Activated T-helper 17 cell treated with anti-CD3 and anti-CD28 coated beads, Interleukin-2, amount 50 U/mL, for 72 hours (primary cell): ENCODE data around the gene GRM4. TPM values are rescaled to one million over a fixed set of nuclear protein-coding genes. Genes with fewer than 3 reads are reported as not detected.

Experiments
- ATAC-seq: fragments of 150-1000 bp; cut with Tn5 transposase; replicated peaks from 2 replicates; pipeline ENCODE4 v1.10.0; 2021; ENCODE audit warnings: mild to moderate bottlenecking, moderate library complexity
- H3K27ac Mint-ChIP-seq: one replicate; pipeline ENCODE4 v1.8.0; 2022; ENCODE audit warnings: mixed read lengths
- H3K27me3 Mint-ChIP-seq: one replicate; pipeline ENCODE4 v1.8.0; 2022; ENCODE audit warnings: mixed read lengths
- H3K36me3 Mint-ChIP-seq: one replicate; pipeline ENCODE4 v1.8.0; 2022; ENCODE audit warnings: low read depth, mild to moderate bottlenecking, mixed read lengths
- H3K4me1 Mint-ChIP-seq: one replicate; pipeline ENCODE4 v1.8.0; 2022; ENCODE audit warnings: mixed read lengths
- H3K4me3 Mint-ChIP-seq: one replicate; pipeline ENCODE4 v1.8.0; 2022; ENCODE audit warnings: mild to moderate bottlenecking, mixed read lengths
- H3K9me3 Mint-ChIP-seq: one replicate; pipeline ENCODE4 v1.8.0; 2022; ENCODE audit warnings: mixed read lengths
- total RNA-seq, 2 donors: library from RNA; stranded (reverse); gene quantifications; one replicate each; pipeline ENCODE4 v1.2.3, GENCODE V29; 2022

Gene GRM4
- total RNA-seq, 2 donors from 2014 or later: not detected

- ATAC-seq: no peak
- Mint-ChIP-seq H3K4me3 (no peak overlapping the region), H3K27me3 (peaks cover 36% of the 10 kb centered on the region), H3K36me3 (no peaks in the 10 kb centered on the region), H3K9me3 (no peaks in the 10 kb centered on the region), H3K4me1 (no peaks in the 10 kb centered on the region), H3K27ac (no peak overlapping the region)
These were observed 32.4 kb downstream of the GRM4 start for GRCh38 chr6:34113532-34113931.

DNA sequence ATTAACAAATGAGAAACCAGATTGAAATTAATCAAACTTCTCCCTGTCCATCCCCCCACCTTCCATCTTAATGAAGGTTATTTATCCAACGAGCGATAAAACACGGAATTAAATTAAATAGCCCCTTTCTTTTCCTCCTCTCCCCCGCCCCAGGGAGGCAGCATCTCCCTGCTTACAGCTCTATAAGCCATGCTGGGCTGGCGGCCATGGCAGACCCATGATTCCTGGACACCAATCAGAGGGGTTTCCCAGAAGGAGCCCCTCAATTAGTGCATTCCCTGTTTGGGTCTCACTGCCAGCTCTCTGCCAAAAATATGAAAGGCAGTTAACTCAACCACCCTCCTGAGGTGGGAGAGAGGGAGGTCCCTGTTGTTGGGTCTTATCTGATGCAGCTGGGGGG is 33.8 kb downstream of the GRM4 start:
- H3K4me1 Mint-ChIP-seq: no peaks in the 10 kb centered on the region
- H3K27ac Mint-ChIP-seq: no peak overlapping the region
- peaks cover 38% of the 10 kb centered on the region for H3K27me3 Mint-ChIP-seq

DNA sequence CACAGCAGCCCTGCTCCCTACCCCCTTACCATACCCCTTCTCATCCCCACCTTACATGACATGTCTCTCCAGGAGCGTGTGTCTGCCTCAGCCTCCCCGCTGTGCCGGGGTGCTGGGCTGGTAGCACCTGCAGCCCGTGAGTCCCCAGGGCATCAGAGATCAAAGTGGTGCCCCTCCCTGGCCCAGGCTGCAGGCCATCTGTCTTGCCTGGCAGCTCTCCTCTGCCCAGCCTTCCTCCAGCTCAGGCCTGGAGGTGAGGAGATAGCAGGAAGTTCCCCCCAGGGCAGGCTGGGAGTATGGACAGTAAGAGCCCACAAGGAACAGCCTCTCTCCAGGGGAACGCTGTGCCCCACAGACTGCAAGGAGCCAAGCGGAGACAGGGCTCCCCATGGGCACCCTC is 35.3 kb downstream of the GRM4 start:
- Mint-ChIP-seq H3K27ac (no peak overlapping the region), H3K4me3 (no peak overlapping the region), H3K9me3 (no peaks in the 10 kb centered on the region), H3K36me3 (no peaks in the 10 kb centered on the region), H3K27me3 (peaks cover 35% of the 10 kb centered on the region), H3K4me1 (no peaks in the 10 kb centered on the region)
- no peak for ATAC-seq

More for the DNA sequence above, 33.8 kb downstream of the GRM4 start:
- H3K36me3 Mint-ChIP-seq: no peaks in the 10 kb centered on the region
- ATAC-seq: no peak
- H3K4me3 Mint-ChIP-seq: no peak overlapping the region
- H3K9me3 Mint-ChIP-seq: no peaks in the 10 kb centered on the region

- ATAC-seq: no peak
- H3K9me3 Mint-ChIP-seq: no peaks in the 10 kb centered on the region
- H3K36me3 Mint-ChIP-seq: no peaks in the 10 kb centered on the region
- no peaks in the 10 kb centered on the region for H3K4me1 Mint-ChIP-seq
- peaks cover 26% of the 10 kb centered on the region for H3K27me3 Mint-ChIP-seq
- no peak overlapping the region for H3K4me3 Mint-ChIP-seq
- no peak overlapping the region for H3K27ac Mint-ChIP-seq
These were observed 37.7 kb downstream of the GRM4 start for GRCh38 chr6:34108176-34108575.

- no peak overlapping the region for H3K4me3 Mint-ChIP-seq
- no peaks in the 10 kb centered on the region for H3K36me3 Mint-ChIP-seq
- no peak for ATAC-seq
- H3K27me3 Mint-ChIP-seq: peaks cover 20% of the 10 kb centered on the region
- no peaks in the 10 kb centered on the region for H3K4me1 Mint-ChIP-seq
- H3K9me3 Mint-ChIP-seq: no peaks in the 10 kb centered on the region
- no peak overlapping the region for H3K27ac Mint-ChIP-seq
These were observed 39.0 kb downstream of the GRM4 start for GRCh38 chr6:34106900-34107299.

GRCh38 chr6:34106421-34106820 is 39.5 kb downstream of the GRM4 start:
- no peaks in the 10 kb centered on the region for H3K9me3 Mint-ChIP-seq
- no peaks in the 10 kb centered on the region for H3K4me1 Mint-ChIP-seq
- H3K36me3 Mint-ChIP-seq: no peaks in the 10 kb centered on the region
- H3K27ac Mint-ChIP-seq: no peak overlapping the region
- H3K4me3 Mint-ChIP-seq: no peak overlapping the region
- no peak for ATAC-seq
- peaks cover 20% of the 10 kb centered on the region for H3K27me3 Mint-ChIP-seq

DNA sequence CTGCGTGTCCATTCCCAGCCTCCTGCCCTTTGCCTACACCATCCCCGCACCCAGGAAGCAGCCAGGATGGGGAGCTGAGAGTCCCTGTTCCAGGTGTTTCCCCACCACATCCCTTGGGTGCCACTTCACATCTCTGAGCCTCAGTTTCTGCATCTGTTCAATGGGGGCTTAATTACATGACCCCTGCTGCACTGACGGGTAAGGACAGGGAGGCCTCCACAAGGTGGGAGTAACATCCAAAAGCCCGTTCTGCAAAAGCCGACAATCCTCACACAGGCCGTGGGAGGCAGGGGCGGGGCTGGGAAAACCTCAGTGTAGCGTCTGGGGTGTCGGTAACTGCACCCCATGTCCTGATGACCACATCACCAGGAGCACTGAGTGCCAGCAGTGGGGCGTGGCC is 41.3 kb downstream of the GRM4 start:
- no peaks in the 10 kb centered on the region for H3K36me3 Mint-ChIP-seq
- H3K9me3 Mint-ChIP-seq: no peaks in the 10 kb centered on the region
- peaks cover 16% of the 10 kb centered on the region for H3K27me3 Mint-ChIP-seq
- no peaks in the 10 kb centered on the region for H3K4me1 Mint-ChIP-seq
- no peak overlapping the region for H3K27ac Mint-ChIP-seq
- ATAC-seq: no peak
- no peak overlapping the region for H3K4me3 Mint-ChIP-seq

DNA sequence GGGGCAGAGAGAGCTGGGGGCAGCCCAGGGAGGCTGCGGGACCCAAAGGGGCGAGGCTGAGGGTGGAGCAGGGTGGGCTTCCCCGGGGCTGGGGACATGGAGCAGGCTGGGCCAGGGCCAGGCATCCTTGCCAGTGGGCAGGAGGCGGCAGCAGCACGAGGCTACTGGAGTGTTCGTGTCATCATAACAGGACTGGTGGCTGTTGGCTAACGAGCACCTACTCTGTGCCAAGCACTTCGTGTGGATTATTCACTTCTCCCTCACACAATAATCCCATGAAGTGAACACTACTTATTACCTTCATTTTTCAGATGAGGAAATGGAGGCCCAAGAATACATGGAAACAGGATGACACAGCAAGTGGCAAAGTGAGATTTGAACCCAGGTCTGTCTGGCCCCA is 41.7 kb downstream of the GRM4 start:
- no peak overlapping the region for H3K4me3 Mint-ChIP-seq
- peaks cover 15% of the 10 kb centered on the region for H3K27me3 Mint-ChIP-seq
- no peaks in the 10 kb centered on the region for H3K4me1 Mint-ChIP-seq
- no peaks in the 10 kb centered on the region for H3K36me3 Mint-ChIP-seq
- ATAC-seq: no peak
- no peaks in the 10 kb centered on the region for H3K9me3 Mint-ChIP-seq
- no peak overlapping the region for H3K27ac Mint-ChIP-seq

DNA sequence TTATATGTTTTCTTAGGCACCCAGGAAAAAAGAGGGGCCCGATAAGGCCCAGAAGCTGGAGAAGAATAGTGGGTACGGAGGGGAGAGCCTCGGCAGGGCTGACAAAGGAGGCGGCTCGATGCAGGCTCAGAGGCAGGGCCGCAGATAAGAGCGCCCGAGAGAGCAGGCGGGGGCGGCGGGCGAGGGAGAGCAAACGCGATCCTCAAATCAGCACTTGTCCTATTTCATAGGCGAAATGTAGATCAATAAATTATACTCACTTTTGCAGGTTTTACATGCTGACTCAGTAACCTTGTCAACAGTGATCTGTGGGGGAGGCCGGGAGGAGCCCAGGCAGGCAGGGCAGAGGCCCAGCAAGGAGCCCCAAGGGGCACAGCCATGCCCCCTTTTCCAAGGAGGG is 42.6 kb downstream of the GRM4 start:
- Mint-ChIP-seq H3K27ac (no peak overlapping the region), H3K9me3 (no peaks in the 10 kb centered on the region), H3K4me3 (no peak overlapping the region), H3K36me3 (no peaks in the 10 kb centered on the region), H3K4me1 (no peaks in the 10 kb centered on the region), H3K27me3 (peaks cover 15% of the 10 kb centered on the region)
- ATAC-seq: no peak

DNA sequence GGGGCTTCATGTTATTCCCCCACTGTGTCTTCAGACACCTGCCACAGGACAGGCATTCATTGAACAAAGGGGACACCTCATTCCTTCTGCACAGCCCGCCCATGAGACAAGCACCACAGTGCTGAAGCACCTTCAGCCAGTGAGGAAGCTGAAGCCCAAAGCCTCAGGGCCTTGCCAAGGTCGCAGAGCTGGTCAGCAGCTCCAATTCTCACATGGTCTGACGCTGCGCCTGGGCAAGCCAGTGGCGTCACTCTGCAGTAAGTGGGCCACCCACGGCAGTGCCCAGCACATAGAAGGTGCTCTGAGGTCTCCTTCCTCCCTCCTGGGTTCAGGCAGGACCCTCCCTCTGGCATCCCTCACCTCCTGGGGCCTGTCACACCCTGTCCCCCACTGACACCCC is 43.2 kb downstream of the GRM4 start:
- ATAC-seq: no peak
- H3K27me3 Mint-ChIP-seq: peaks cover 15% of the 10 kb centered on the region
- H3K9me3 Mint-ChIP-seq: no peaks in the 10 kb centered on the region
- no peaks in the 10 kb centered on the region for H3K36me3 Mint-ChIP-seq
- no peaks in the 10 kb centered on the region for H3K4me1 Mint-ChIP-seq
- H3K27ac Mint-ChIP-seq: no peak overlapping the region
- no peak overlapping the region for H3K4me3 Mint-ChIP-seq

GRCh38 chr6:34102099-34102656 is 43.7 kb downstream of the GRM4 start:
- no peaks in the 10 kb centered on the region for H3K4me1 Mint-ChIP-seq
- H3K27me3 Mint-ChIP-seq: peaks cover 13% of the 10 kb centered on the region
- H3K9me3 Mint-ChIP-seq: no peaks in the 10 kb centered on the region
- no peak for ATAC-seq
- H3K27ac Mint-ChIP-seq: no peak overlapping the region
- H3K4me3 Mint-ChIP-seq: no peak overlapping the region
- no peaks in the 10 kb centered on the region for H3K36me3 Mint-ChIP-seq

DNA sequence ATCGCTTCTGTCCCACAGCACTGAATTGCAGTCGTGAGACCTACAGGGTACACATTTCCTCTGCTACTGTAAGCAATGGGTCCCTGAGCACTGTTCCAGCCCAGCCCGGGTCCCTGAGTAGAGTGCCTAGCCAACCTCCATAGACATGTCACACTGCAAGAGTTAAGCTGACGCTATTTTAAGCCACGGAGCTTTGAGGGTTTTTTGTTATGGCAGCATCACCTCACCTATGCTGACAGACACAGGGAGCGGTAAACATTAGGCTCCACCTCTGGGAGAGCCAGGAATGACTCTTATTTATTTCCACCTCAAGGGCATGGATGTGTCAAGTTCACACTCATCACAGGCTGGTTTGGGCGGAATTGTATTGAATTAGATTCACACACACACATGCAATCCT is 45.1 kb downstream of the GRM4 start:
- Mint-ChIP-seq H3K4me3 (no peak overlapping the region), H3K9me3 (no peaks in the 10 kb centered on the region), H3K27ac (no peak overlapping the region), H3K4me1 (no peaks in the 10 kb centered on the region), H3K36me3 (no peaks in the 10 kb centered on the region), H3K27me3 (peaks cover 23% of the 10 kb centered on the region)
- no peak for ATAC-seq

DNA sequence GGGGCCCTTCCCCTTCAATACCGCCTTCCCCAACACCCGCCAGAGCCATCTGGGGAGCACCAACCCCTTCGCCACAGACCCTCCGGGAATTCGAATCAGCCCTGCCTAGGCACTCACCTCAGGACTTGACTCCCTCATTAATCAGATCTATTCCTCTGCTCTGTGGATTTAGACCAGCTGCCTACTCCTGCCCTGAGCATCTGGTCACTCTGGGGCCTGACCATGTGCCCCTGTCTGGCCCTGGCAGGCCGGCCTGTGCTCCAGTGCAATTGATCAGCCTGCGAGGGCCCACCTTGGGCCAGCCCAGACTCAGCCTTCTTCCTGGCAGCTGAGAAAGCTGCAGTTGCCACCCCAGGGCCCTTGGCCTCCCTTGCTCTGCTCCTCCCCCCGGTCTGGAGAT is 46.0 kb downstream of the GRM4 start:
- H3K9me3 Mint-ChIP-seq: no peaks in the 10 kb centered on the region
- H3K36me3 Mint-ChIP-seq: no peaks in the 10 kb centered on the region
- no peak for ATAC-seq
- peaks cover 27% of the 10 kb centered on the region for H3K27me3 Mint-ChIP-seq
- H3K4me3 Mint-ChIP-seq: no peak overlapping the region
- no peaks in the 10 kb centered on the region for H3K4me1 Mint-ChIP-seq
- H3K27ac Mint-ChIP-seq: no peak overlapping the region

DNA sequence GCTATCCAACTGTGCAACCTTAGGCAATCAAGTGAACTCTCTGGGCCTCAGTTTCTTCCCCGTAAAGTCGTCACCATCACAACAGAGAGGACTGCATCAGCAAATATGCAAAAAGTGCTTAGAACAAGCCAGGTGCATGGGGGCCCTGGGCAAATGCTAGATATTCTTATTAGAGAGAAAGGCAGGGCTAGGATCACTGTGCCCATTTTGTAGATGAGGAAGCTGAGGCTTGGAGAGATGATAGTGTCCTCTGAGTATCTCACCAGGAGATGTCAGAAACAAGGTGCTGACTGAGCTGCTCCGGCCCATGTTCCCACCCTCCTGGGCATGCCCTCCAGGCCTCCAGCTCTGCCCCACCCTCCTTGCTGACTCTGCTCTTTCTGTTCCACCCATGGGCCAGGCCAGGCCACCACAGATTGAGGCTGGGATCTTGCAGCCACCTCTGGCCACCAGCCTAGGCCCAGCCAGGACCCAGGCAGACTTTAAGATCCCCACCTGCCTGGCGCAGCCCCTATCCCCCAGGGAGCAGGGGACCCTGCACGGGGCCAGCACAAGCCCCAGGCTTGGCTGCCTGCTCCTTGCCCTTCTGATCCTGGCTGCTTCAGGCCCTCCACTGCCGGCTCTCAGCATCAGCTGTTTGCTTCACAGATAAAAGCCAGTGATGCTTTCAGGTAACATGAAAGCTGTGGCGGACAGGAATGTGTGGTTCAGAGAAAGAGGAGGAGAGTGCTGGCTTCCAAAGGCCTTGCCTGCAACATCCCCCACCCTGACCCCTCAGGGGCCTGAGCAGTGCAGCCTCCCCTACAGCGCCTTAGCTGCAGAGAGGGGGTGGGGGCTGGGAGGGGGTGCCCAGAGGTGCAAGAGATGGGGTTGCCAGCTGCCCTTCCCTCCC is 47.6 kb downstream of the GRM4 start:
- Mint-ChIP-seq H3K4me1 (no peaks in the 10 kb centered on the region), H3K27ac (no peak overlapping the region), H3K9me3 (no peaks in the 10 kb centered on the region), H3K36me3 (no peaks in the 10 kb centered on the region), H3K4me3 (no peak overlapping the region), H3K27me3 (peaks cover 35% of the 10 kb centered on the region)
- ATAC-seq: no peak

GRCh38 chr6:34096814-34097213 is 49.1 kb downstream of the GRM4 start:
- Mint-ChIP-seq H3K4me1 (no peaks in the 10 kb centered on the region), H3K27me3 (peaks cover 40% of the 10 kb centered on the region)

More at GRCh38 chr6:34096814-34097213, 49.1 kb downstream of the GRM4 start:
- Mint-ChIP-seq H3K36me3 (no peaks in the 10 kb centered on the region), H3K4me3 (no peak overlapping the region), H3K9me3 (no peaks in the 10 kb centered on the region), H3K27ac (no peak overlapping the region)
- no peak for ATAC-seq
